GM18867 (cell line): Measurements from ENCODE around the gene FBRS.

Experiments used
- ATAC-seq: cut with Tn5 transposase; IDR thresholded peaks from one replicate; pipeline ENCODE4 v1.9.1; 2021; ENCODE audit warnings: mild to moderate bottlenecking, moderate library complexity; ENCODE audit not compliant: unreplicated experiment

FBRS gene

GRCh38 chr16:30641378-30641982, 16.8 kb upstream of the FBRS start:
- ATAC-seq = no peak

GRCh38 chr16:30644334-30644830, 13.8 kb upstream of the FBRS start:
- no peak for ATAC-seq

GRCh38 chr16:30645727-30646126, 12.5 kb upstream of the FBRS start:
- no peak for ATAC-seq

GRCh38 chr16:30647274-30647571, 11.0 kb upstream of the FBRS start:
- ATAC-seq = no peak

GRCh38 chr16:30649725-30650368, 8.4 kb upstream of the FBRS start:
- no peak for ATAC-seq

GRCh38 chr16:30650369-30651123, 7.7 kb upstream of the FBRS start, which contains the start of gene PRR14:
TSS of gene PRR14 (plus strand) at chr16:30650960. CDS start at chr16:30651646, 686 bp downstream.
- ATAC-seq = peak; percentile 70

- ATAC-seq = peak; percentile 48
These were observed 6.9 kb upstream of the FBRS start for GRCh38 chr16:30651124-30652004.

GRCh38 chr16:30652005-30652296, 6.3 kb upstream of the FBRS start:
- ATAC-seq = no peak

- ATAC-seq = no peak
These were observed 5.5 kb upstream of the FBRS start for GRCh38 chr16:30652718-30653117.

GRCh38 chr16:30654856-30655255, 3.4 kb upstream of the FBRS start:
- ATAC-seq = no peak

- ATAC-seq = no peak
These were observed 2.4 kb upstream of the FBRS start for GRCh38 chr16:30655815-30656347.

- no peak for ATAC-seq
These were observed 1.8 kb upstream of the FBRS start for GRCh38 chr16:30656388-30656787.

GRCh38 chr16:30656974-30657865, 1.0 kb upstream of the FBRS start:
- no peak for ATAC-seq

- peak; percentile 27 for ATAC-seq
These were observed 688 bp downstream of the FBRS start for GRCh38 chr16:30658731-30659506.

GRCh38 chr16:30659507-30660423, 1.5 kb downstream of the FBRS start:
- ATAC-seq = no peak

- no peak for ATAC-seq
These were observed 2.4 kb downstream of the FBRS start for GRCh38 chr16:30660424-30661261.

- ATAC-seq = no peak
These were observed 4.2 kb downstream of the FBRS start for GRCh38 chr16:30662449-30662848.
